D721Med (cell line): ENCODE results near the gene WASF2.

Source experiments
- DNase-seq: peaks from one replicate; pipeline ENCODE4 v3.0.0; 2011; ENCODE audit warnings: low spot score; ENCODE audit not compliant: insufficient read length
- FAIRE-seq: peaks from 2 replicates; lab custom pipeline; 2011; peaks lifted over from hg19 to GRCh38; lab: Jason Lieb, UNC
- CTCF ChIP-seq: IDR thresholded peaks from 2 replicates; pipeline ENCODE4 v1.5.1; 2012; ENCODE audit warnings: mild to moderate bottlenecking, control low read depth; ENCODE audit not compliant: insufficient read depth; ENCODE audit errors: missing control alignments

Gene WASF2

GRCh38 chr1:27445177-27445936 is 44.6 kb downstream of the WASF2 start:
- no peak for TF ChIP-seq CTCF
- DNase-seq (no peak), FAIRE-seq (no peak)

GRCh38 chr1:27444632-27445031 is 45.3 kb downstream of the WASF2 start:
- DNase-seq (no peak), FAIRE-seq (no peak)
- no peak for TF ChIP-seq CTCF

GRCh38 chr1:27439150-27439549 is 50.8 kb downstream of the WASF2 start:
- FAIRE-seq (no peak), DNase-seq (no peak)
- TF ChIP-seq CTCF, result no peak

- no peak for TF ChIP-seq CTCF
- DNase-seq, result no peak
- no peak for FAIRE-seq
These were observed 51.3 kb downstream of the WASF2 start for GRCh38 chr1:27438621-27439061.

GRCh38 chr1:27436204-27437159 is 53.5 kb downstream of the WASF2 start:
- FAIRE-seq (no peak), DNase-seq (no peak)
- TF ChIP-seq CTCF, result no peak

- no peak for TF ChIP-seq CTCF
- FAIRE-seq (no peak), DNase-seq (no peak)
These were observed 54.3 kb downstream of the WASF2 start for GRCh38 chr1:27435566-27436203.
